HG03039 (cell line): ENCODE data around the gene TSEN15.
A peak's percentile ranks its signal among the peaks of the same experiment; 100 is the strongest.
"Not testable (repeated sequence)": the region's sequence is repeated elsewhere in the genome, so short reads cannot be mapped to it uniquely, and the experiment has no call there.

ENCODE experiments used
- ATAC-seq: cut with Tn5 transposase; IDR thresholded peaks from one replicate; pipeline ENCODE4 v1.9.1; 2021; ENCODE audit warnings: mild to moderate bottlenecking, moderate library complexity; ENCODE audit not compliant: unreplicated experiment

Gene TSEN15

DNA sequence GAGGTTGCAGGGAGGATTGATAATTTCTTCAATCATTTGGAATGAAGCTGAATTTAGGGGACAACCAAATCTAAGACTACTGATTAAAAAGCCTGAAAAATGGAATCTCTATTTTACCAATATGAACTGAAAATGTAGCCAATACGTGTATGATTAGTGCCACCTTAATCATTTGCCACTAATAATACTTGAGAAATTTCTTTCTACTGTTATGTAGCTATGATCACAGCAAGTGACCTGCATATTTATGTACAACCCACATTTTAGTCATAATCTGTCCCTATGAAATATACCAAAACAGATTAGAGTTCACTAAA, 20.5 kb upstream of the TSEN15 start:
- no peak for ATAC-seq

DNA sequence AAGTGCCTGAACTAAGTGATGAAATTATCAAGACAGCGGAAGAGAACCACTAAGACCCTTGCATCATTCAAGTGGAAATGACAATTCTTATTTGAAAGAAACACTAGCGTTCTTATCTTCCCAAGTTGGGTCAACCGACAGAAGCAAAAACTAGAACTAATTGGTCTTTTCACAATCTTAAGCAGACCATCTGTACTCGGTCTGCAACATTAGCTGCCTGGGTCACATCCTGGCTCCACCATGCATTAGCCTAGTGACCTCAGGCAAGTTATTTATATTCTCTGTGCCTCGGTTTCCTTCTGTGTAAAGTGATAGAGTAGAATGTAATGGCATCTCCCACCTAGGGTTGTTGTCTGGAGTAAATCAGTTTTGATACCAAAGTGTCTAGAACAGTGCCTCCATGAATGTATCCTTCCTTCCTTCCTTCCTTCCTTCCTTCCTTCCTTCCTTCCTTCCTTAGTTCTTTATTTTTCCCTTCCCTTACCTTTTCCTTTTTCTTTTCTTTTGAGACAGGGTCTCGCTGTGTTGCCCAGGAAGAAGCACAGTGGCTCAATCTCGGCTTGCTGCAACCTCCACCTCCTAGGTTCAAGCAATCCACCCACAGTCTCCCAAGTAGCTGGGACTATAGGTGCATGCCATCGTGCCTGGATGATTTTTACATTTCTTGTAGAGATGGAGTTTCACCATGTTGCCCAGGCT, 20.0 kb upstream of the TSEN15 start:
- no peak for ATAC-seq

DNA sequence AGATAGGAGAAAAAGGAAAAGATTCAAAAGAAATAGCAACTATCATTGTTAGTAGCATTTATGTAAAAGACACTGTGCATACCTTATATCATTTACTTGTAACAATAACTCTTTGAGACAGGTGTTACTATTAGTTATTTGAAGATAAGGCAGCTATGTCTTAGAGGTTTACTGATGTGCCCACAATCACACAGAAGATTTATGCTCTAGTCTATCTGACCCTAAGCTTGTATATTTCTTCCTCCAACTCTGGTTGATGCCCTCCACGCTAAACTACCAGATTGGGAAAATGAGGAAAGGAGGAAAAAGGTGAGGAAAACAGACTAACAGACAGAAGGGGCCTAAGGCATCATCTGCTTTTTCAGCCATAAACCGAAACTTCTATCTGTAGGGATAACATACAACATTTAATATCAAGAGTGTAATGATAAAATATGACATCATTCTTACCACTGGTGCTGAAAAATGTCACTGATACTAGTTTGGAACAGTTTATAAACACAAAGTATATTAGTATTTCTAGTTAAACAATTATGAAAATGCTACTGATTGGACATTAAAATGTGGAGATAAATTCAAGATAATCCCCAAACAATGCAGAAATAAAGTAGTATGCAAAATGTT, 19.1 kb upstream of the TSEN15 start:
- no peak for ATAC-seq

DNA sequence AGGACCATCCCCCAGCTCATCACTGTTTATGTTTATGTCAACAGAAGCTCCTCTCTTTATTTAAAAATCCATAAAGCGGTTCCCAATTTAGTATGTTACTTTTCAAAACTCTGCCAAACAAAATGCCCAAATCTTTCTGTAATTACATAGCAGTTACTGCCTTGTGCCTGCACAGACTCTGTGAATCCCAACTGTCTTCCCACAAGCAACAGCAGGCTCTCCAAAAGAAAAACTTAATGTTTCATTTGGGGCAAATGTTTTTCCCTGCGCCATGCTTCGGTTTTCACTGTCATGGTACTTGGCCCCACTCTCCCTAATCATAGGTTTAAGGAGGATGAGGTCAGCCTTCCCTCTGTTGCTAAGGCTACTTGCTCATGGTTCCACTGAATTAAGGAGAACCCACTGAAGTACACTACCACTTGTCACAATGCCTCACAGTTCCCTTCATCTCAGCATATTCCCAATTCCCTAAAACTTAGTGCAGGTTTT, 18.6 kb upstream of the TSEN15 start:
- ATAC-seq, result no peak

DNA sequence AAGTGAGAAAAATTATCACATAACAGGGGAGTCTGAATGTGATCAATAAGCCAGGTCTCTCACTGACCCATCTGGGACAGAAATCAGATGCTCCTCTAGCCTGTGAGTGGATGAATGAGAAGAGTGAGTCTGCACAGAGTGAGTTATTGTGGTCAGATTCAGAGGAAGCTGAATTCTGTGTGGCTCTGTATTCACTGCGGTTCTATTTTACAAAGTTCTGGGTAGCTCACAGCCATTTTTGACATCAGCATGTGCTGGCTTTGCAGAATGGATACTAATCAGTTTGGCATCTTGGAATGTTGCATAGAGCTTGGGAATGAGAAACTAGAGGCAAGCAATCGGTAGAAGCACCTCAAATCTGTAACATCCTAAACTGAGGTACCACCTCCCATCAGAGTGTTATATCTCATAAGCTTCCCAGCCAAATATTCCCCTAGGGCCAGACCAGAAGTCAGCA, 17.8 kb upstream of the TSEN15 start:
- ATAC-seq, result no peak

DNA sequence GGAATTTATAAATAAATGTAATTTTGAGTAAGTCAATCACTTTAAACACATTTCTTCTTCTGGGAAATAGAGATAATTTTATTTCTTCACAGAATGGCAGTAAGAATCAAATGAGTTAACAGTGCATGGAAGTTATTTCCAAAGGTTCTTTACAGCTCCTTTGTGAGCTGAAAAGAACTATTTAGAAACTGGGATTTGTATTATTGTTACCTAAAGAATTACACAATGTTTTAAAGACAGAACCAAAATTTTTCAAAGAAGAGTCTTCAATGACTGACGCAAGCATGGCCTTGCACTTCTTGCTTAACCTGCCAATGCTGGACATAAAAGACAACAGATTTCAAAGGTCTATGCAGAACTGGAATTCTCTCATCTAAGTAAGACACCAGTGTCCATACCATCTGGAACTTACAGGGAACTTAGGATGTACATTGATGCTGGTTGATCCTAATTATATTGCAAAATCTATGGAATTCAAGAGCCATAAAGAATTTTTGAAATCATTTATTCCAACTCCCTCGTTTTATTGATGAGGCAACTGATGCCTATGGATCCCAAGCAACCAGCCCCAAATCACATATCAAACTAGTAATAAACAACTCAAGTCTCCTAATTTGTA, 16.7 kb upstream of the TSEN15 start:
- no peak for ATAC-seq

DNA sequence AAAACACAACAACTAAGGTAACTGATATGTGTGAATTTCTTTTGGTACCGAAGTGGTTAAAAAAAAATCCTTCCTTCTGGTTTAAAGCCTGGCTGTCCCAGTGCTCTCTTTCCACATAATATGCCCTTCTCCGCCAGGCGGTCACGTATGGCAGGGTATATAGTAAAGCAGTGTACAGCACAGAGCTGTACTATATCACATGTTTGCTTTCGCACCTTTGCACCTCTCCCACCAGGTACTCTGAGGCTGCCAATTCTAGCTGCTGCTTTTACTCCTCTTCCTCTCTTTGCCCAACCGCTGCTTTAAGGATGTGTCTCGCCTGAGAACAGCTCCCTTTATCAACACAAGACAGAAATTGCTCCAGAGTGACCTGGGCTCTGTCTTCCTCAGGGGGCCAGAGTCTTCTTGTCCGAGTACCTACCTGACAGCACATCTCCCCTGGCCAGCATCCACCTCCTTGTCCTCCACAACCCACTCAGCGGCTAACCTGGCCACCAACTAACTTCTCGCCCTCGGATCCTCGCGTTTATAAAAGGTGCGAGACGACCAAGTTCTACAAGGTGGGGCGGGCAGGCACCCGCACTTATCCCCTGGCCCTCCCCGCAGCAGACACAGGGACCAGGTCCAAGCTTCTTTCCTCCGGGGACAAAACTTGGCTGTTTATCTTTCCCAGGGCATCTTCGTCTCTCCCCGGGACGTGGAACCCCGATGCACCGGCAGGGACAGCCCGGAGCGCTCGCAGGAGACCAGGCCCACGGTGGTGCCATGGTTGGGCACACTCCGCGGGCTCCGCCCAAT, 15.6 kb upstream of the TSEN15 start:
- no peak for ATAC-seq

DNA sequence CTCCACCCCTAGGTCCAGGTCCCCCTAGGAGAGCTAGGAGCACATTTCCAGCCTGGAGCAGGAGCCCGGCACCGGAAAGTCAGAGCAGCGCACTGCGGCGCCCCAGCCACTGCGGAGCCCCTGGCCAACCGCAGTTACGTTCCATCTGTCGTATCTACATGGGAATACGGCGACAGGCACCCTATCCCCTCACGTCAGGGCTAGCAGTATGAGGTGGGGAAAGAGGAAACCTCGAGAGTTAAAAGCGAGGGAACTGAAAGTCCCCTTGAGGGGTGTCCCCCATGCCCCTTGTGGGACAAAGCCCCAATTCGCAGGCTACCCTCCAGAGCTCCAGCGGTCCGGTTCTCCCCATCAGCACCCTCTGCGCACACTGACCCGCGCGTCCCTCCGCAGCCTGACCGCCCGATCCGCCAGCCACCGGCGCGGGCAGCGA, 15.0 kb upstream of the TSEN15 start:
- peak; percentile 31 for ATAC-seq

DNA sequence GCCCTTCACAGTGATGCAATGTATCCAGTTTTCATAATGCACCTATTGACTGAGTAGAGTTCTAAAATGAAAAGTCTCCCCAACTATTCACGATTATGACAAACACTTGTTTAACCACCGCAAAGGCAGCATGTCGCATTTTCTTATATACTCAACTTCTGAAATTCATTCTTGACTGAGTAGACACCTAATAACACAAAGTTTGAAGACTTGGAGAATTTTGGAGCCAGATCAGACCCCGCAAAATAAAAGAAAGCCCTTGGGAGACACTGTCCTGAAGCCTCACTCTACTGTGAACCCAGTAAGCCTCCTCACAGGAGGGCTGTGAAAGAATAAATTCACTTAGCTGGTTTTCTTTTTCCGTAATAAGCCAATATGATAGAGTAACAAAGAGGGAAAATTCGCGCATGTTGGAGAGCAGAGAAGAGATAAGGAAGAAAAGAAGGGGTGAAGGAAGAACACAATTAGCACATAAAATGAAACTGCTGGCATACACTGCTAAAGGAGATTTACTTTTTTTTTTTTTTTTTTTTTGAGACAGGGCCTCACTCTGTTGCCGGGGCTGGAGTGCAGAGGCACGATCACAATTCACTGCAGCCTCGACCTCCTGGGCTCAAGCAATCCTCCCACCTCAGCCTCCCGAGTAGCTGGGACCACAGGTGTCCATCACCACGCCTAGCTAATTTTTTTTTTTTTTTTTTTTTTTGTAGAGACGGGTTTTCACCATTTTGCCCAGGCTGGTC, 13.5 kb upstream of the TSEN15 start:
- ATAC-seq, result no peak

DNA sequence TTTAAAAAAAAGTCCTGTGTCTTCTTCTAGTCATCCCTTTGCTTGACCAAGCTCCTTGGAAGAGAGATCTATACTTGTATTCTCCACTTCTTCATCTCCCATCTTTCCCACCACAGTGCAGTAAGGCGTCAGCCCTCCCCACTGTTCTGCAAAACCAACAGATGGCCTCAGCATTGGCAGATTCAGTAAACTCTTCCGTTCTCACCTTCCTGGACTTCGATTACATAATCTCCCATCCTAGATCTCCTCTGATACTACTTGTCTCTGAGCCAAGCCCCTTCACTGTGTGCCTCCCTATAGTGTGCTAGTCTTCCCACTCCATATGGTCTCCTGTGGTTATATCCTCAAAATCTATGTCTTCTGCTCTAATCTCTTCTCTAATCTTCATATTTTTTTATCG, 12.4 kb upstream of the TSEN15 start:
- no peak for ATAC-seq

DNA sequence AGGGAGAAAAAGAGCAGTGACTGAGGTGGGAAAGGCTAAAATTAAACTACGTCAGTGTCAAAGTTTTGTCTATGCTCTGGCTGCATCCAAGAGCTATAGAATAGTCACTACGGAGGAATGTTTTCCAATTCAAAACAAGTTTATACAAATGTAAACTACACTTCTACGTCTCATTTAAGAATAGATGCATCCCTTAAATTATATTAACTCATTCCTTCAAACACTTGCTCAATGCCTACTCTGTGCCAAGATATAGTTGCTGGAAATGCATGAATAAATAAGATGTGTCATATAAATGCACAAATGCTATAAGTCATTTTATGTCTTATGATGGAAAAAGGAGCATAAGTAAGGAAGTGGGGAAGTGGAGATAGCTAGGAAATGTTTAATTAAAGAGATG, 9.8 kb upstream of the TSEN15 start:
- ATAC-seq, result no peak

DNA sequence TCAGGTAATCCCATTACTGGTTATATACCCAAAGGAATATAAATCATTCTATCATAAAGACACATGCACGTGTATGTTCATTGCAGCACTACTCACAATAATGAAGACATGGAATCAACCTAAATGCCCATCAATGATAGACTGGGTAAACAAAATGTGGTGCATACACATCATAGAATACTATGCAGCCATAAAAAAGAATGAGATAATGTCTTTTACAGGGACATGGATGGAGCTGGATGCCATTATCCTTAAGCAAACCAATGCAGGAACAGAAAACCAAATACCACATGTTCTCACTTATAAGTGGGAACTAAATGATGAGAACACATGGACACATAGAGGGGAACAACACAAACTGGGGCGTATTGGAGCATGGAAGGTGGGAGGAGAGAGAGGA, 8.2 kb upstream of the TSEN15 start:
- not testable (repeated sequence) for ATAC-seq

DNA sequence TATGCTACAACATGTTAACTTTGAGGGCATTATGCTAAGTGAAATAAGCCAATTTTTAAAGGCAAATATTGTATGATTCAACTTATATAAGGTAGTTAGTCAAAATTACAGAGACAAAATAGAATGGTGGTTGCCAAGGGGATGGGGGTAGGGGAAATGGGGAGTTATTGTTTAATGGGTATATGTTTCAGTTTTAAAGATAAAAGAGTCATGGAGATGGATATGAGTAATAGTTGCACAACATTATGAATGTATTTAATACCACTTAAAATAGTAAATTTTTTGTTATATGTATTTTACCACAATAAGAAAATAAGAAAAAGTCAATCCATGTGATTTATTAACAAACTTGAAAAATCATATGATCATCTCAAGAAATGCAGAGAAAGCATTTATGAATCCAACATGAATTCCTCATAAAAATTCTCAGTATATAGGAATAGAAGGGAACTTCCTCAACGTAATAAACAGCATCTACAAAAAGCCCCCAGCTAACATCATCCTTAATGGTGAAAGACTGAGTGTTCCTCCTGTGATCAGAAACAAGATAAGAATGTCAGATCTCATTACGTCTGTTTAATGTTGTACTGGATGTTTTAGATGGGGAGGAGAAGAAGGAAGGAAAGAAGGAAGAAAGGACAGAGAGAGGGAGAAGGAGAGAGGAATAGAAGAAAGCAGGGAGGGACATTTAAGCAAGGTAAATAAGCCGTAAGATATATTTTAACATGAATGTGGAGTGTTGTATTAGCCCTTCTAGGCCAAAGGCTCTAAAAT, 6.7 kb upstream of the TSEN15 start:
- no peak for ATAC-seq

DNA sequence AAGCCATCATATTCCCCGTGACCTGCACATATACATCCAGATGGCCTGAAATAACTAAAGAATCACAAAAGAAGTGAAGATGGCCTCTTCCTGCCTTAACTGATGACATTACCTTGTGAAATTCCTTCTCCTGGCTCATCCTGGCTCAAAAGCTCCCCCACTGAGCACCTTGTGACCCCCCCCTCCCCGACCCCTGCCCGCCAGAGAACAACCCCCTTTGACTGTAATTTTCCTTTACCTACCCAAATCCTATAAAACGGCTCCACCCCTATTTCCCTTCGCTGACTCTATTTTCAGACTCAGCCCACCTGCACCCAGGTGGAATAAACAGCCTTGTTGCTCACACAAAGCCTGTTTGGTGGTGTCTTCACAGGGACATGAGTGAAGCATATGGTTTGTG, 4.0 kb upstream of the TSEN15 start:
- not testable (repeated sequence) for ATAC-seq

DNA sequence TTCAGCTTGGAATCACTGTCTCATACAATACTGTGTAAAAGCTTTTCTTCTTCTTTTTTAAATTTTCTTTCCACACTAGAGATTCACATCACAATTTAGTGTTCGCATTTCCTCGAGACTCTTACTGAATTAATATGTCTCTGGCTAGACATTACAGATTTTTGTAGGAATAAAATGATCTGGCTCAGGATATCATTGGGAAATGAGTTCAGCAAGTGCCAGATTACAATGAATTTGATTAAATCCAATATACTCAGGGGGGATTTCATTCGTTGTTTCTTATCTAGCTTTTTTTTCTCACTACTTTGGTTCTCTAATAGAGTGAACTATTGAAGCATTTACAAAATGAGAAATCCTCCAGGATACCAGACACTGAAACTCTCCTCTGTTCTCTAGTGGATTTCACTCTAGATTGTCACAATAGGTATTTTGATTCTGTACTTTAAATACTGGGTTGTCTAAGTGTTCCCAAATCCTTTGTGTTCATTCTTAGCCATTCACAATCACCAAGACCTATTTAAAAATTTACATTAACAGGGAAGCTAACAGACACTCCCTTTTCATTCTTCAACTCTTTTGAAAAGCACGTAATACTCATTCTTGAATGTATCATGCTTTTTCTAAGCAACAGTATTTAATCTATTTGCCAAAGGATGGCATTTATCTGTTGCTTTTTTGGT, 2.8 kb upstream of the TSEN15 start:
- ATAC-seq, result no peak

DNA sequence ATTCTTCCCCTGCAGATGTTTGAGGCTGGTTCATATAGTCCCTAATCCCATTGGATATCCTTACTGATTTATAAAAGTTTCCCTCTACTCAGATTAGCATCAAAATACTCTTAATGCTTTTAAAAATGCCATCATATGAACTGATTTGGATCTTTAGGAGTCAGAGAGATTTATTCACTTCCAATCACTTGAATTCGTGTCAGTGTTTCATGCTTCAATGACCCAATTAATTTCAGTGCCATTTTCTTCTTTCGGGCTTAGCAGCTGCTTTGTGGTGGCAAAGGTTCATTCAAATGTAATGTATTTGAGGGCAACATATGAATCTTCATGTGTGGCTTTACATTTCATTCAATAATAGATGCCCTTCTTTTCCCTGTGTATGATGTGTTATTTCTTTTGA, 2.2 kb upstream of the TSEN15 start:
- no peak for ATAC-seq

DNA sequence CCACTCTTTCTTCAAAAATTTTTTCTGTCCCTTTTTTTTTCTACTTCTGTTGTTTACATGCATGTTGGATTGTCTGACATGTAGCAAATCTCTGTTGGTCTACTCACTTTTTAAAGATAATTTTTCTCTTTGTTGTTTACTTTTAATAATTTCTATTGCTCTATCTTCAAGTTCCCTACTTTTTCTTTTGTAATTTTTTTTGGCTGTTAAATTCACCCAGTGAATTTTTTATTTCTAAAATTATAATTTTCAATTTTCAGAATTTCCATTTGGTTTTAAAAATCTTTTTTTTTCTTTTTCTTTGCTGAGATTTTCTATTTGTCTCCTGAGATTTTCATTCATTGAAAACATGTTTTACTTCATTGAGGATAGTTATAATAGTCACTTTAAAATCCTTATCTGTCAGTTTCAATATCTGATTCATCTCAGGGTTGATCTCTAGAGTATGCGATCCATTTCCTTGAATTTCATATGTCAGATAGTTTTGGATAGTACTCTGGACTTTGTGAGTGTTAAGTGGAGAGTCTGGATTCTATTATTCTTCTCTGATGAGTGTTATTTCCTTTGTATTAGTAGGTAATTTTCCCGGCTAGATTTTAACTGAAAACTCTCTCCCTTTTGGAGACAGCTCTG, 1.6 kb upstream of the TSEN15 start:
- ATAC-seq, result no peak

DNA sequence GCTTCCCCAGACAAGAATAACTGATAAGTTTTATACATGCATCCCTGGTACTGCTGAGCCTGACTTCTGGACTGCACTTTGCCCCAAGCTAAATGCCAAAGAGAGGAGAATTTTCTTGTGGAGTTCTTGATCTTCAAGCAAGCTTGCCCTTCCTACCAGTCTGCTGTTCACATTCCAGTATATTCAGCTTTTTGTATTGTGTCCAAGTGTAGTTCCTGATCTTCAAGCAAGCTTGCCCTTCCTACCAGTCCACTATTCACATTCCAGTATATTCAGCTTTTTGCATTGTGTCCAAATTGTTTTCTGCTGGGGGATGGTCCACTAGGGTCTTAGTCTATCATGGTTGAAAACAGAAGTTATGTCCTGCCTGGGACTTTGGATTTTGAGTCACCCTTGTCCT, 894 bp upstream of the TSEN15 start:
- no peak for ATAC-seq

DNA sequence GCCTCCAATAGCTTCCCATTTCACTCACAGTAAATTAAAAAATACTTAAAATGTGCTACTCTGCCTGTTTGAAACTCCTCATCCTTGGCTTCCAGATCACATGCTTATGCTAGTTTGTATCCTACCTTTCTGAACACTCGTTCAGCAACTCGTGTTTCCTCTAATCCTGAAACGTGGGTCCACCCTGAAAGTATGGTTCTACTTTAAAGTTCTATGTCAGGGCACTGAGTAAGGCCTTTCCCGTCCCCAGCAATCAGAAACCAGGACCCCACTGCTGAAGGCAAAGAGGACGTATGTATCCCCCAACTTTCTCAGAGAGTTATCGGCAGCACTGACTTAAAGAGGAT, 419 bp upstream of the TSEN15 start:
- ATAC-seq, result no peak
